COLO829 (cell line): Measurements from ENCODE around the gene ARRB2.
"Not testable (repeated sequence)": the region's sequence is repeated elsewhere in the genome, so short reads cannot be mapped to it uniquely, and the experiment has no call there.

Experiments
- DNase-seq: peaks from one replicate; pipeline ENCODE4 v3.0.0; 2012; ENCODE audit warnings: low spot score

The ARRB2 gene

GRCh38 chr17:4701116-4701515 is 9.3 kb upstream of the ARRB2 start:
- DNase-seq, result no peak

- DNase-seq, result no peak
Observed at GRCh38 chr17:4703330-4703691, 7.1 kb upstream of the ARRB2 start.

GRCh38 chr17:4704574-4704907 is 5.9 kb upstream of the ARRB2 start:
- not testable (repeated sequence) for DNase-seq

GRCh38 chr17:4704991-4705390 is 5.4 kb upstream of the ARRB2 start:
- DNase-seq, result no peak

GRCh38 chr17:4706121-4706520 is 4.3 kb upstream of the ARRB2 start:
- DNase-seq, result no peak

GRCh38 chr17:4708436-4708835 is 2.0 kb upstream of the ARRB2 start:
- no peak for DNase-seq

- no peak for DNase-seq
Observed at GRCh38 chr17:4710693-4711634, 532 bp downstream of the ARRB2 start.

GRCh38 chr17:4711661-4712181 is 1.3 kb downstream of the ARRB2 start:
- DNase-seq, result no peak

GRCh38 chr17:4712526-4712925 is 2.1 kb downstream of the ARRB2 start:
- no peak for DNase-seq

- not testable (repeated sequence) for DNase-seq
Observed at GRCh38 chr17:4714340-4715062, 4.1 kb downstream of the ARRB2 start.

GRCh38 chr17:4715063-4715744 is 4.8 kb downstream of the ARRB2 start:
- DNase-seq, result no peak

- DNase-seq, result no peak
Observed at GRCh38 chr17:4716081-4716480, 5.6 kb downstream of the ARRB2 start.

- no peak for DNase-seq
Observed at GRCh38 chr17:4717791-4718190, 7.4 kb downstream of the ARRB2 start.

GRCh38 chr17:4718276-4718675 is 7.8 kb downstream of the ARRB2 start:
- no peak for DNase-seq

- DNase-seq, result no peak
Observed at GRCh38 chr17:4719146-4719545, 8.7 kb downstream of the ARRB2 start.

- no peak for DNase-seq
Observed at GRCh38 chr17:4719684-4720221, 9.3 kb downstream of the ARRB2 start.

GRCh38 chr17:4720787-4721186 is 10.4 kb downstream of the ARRB2 start:
- DNase-seq, result no peak

- DNase-seq, result no peak
Observed at GRCh38 chr17:4721203-4722135, 11.0 kb downstream of the ARRB2 start.

GRCh38 chr17:4722678-4723240 is 12.3 kb downstream of the ARRB2 start:
- no peak for DNase-seq

GRCh38 chr17:4724650-4725049 is 14.2 kb downstream of the ARRB2 start:
- DNase-seq, result no peak
